Stimulated activated CD8-positive, alpha-beta memory T cell treated with anti-CD3 and anti-CD28 coated beads, Interleukin-12 subunit alpha, Interleukin-12 subunit beta, amount 100 ng/mL, for 24 hours (primary cell): ENCODE results near the gene MET.
"Not testable (repeated sequence)": the region's sequence is repeated elsewhere in the genome, so short reads cannot be mapped to it uniquely, and the experiment has no call there.

ENCODE experiments used
- DNase-seq: peaks from one replicate; pipeline ENCODE4 v3.0.0-alpha.2; 2020; ENCODE audit errors: extremely low read depth

The MET gene

DNA sequence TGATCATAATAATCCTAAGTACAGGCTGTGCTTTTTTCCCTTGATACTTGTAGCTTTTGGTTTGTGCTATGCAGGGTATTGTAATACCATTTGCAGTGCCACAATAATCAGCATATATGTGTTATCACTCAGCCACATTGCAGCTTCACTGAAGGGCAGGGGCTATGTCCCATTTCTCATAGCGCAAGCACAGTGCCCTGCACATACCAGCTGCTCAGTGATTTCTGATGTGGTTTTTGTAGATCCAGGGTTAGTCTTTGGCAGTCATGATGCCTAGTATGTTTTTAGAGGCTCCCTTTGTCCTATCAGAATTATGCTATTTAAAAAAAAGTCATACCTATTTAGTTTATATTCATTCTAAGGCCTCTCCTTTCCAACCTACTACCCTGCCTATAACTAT, 25.8 kb downstream of the MET start:
- no peak for DNase-seq

DNA sequence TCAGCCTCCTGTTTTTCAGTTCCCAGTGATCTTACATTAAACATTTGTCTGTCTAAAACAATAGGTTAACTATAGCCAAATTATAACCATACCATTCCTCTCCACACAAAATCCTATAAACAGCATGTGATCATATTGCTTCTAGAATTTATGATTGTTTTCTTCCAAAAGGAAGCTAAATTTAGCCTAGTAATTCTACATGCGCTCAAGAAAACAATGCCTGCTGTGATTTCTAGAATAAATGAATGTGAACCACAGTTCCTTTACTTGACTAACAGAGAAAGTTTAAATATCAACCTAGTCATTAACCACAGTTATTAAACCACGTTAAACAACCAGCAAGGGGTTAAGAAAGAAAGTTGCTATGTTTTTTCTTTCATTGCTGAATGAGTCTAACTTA, 26.4 kb downstream of the MET start:
- no peak for DNase-seq

DNA sequence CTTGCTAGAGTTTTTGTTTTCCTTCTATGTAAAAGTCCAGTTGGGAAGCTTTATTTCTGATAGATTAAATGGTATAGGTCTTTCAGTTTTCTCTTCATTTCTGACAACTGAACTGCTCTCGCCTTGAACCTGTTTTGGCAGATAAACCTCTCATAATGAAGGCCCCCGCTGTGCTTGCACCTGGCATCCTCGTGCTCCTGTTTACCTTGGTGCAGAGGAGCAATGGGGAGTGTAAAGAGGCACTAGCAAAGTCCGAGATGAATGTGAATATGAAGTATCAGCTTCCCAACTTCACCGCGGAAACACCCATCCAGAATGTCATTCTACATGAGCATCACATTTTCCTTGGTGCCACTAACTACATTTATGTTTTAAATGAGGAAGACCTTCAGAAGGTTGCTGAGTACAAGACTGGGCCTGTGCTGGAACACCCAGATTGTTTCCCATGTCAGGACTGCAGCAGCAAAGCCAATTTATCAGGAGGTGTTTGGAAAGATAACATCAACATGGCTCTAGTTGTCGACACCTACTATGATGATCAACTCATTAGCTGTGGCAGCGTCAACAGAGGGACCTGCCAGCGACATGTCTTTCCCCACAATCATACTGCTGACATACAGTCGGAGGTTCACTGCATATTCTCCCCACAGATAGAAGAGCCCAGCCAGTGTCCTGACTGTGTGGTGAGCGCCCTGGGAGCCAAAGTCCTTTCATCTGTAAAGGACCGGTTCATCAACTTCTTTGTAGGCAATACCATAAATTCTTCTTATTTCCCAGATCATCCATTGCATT, 27.1 kb downstream of the MET start:
- no peak for DNase-seq

DNA sequence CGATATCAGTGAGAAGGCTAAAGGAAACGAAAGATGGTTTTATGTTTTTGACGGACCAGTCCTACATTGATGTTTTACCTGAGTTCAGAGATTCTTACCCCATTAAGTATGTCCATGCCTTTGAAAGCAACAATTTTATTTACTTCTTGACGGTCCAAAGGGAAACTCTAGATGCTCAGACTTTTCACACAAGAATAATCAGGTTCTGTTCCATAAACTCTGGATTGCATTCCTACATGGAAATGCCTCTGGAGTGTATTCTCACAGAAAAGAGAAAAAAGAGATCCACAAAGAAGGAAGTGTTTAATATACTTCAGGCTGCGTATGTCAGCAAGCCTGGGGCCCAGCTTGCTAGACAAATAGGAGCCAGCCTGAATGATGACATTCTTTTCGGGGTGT, 27.7 kb downstream of the MET start:
- DNase-seq, result no peak

DNA sequence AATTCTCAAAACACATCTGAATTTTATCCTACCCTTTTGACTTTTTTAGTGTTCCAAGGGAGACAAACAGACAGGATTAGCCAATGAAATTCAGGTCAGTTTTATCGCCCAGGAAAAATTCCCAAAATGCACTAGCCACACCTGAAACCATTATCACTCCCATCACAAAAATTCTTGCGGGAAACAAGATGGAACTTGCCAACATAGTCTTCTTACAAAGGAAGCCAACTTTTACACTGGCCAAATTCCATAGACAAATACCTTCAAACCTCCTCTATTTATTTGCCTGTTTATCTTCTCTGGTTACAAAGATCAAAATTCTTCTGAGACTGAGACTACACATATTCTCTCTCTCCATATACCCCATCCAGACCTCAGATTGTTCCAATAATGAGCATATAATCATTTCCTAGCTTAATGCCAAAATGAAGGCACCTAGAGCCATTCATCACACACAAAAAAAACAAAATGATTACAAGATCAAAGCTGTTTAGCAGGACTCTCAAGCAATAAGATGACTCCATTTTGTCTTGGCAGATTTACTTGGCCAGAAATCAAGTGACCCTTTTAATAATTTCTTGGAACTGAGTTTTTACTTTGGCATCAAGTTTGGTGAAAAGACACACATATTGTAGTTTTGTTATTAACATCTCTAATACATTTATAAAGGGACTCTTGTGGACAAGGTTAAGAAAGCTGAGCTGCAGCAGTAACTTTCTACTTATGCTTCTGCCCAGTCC, 30.2 kb downstream of the MET start:
- DNase-seq, result no peak

DNA sequence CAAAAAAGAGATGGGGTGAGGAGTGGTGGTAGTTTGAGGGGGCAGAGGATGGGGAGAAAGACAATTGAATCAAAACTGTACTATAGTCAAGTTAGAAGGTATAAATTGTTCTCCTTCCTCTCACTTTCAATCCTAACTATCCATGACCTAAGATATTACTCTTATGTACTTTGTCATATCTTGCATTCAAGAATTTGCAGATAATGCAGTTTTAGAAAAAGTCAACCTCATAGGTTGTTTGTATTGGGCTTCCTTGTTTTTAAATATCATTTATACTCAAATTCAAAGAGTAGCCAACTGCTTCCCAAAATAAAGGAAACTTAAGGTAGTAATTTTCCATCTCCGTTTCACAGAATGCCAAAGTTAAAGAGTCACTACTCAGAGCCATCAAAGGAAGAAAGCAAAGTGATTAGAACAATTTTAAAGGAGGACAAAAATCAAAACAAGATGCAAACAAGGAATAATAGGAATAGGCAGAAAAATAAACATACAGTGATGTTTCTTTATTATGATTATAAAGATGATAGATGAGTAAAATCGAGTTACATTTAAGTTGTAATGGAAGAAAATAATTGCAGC, 32.7 kb downstream of the MET start:
- DNase-seq, result no peak

DNA sequence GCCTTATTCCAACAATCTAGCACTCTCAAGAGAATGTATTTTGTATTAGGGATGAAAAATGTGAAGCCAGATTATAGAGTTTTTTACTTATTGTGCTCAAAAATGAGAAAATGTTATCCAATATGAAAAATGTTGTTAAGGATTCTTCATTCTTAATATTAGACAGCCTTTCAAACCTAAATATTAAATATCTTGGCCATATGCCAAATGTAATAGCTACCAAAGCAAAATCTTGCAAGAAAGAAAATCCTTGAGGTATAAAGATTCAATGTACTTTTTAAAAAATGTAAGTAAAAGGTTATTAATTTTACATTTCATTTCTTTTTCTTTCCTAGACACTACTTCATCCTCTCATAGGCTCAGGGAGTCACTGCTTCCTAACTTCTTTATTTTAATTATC, 33.4 kb downstream of the MET start:
- no peak for DNase-seq

DNA sequence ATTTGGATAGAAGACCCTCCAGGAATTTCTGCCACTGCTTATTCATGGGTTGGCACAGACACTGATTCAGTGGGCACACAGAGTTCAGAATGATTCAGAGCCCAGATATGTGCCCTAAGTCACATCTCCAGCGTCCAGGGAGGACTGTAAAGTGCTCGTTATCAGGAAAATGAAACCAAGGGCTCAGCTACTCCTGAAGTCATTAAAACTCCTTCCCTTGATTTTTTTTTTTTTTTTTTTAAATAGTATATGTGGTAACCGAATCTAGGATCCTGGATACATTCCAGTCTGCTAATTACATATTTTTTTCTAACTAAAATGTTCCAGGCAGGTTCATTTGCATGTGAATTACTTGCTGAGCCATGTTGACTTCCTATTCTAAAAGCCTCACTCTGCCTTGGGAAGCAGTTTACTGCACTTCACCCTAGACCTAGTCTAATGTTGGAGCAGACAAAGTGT, 34.7 kb downstream of the MET start:
- no peak for DNase-seq

DNA sequence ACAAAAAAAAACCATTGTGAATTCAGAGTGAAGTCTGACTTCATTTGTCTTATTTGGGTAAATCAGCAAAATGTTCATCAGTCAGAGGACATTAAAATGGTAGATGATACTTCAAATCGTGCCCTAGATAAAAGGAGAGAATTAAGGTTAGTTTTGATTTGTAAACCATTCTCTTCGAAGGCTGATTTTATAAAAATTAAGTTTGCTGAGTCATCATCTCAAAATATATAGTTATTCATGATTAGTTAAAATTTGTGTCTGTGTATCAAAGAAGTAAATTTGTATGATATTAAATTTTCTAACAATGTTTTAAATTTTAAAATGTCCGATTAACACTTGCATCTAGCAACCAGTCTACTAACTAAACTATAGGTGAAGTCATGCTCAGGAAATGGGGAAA, 35.3 kb downstream of the MET start:
- no peak for DNase-seq

DNA sequence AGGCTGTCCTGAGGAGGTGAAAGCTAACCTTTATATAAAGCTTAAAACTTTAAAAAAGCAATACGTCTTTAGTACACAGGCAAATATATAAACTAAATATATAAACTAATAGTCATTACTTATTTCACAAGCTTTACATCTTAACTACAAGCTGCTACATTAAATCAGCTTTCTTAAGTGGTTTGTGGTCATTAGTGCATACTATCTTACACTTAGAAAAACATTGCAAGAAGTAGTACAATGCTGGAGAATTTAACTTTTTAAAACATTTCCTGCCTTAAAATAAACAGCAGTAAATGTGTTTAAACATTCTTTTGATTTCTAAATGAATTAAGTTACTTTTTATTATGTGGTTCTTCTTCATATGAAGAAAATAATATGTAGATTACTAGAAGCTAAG, 36.3 kb downstream of the MET start:
- DNase-seq, result no peak

DNA sequence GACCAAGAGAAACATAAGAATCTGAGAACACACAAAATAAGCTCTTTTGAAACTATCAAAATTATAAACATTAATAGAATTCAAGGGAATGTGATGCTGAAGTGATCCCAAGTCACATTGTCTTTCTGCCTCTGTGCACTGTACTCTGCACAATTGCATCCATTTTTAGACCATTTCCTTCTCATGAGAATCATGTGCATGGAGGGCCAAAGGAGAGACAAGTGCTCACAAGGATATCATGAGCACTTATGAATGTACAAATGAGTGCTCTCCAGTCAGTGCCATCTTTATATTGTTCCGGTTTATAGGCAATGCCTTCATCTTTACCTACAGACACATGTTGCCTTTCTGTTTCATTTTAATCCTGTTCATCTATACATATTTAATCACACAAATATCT, 36.9 kb downstream of the MET start:
- DNase-seq, result no peak

DNA sequence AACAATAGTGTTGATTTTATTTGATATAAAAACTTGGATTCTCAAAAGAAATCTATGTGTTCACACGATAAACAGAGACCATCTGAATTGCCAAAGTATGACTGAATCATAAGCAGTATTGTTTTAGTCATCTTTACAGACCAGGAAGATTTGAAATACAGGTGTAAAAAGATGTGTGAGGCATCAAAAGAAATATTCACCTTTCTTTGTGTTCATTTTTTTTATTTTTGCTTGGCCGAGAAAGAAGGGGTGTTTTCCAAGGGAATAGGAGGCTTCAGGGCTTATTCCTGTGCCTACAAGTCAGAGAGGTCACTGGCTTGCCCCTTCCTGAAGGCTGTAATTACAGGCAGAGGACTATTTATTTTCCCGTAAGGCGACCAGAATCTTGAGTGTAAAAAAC, 37.3 kb downstream of the MET start:
- DNase-seq, result no peak

DNA sequence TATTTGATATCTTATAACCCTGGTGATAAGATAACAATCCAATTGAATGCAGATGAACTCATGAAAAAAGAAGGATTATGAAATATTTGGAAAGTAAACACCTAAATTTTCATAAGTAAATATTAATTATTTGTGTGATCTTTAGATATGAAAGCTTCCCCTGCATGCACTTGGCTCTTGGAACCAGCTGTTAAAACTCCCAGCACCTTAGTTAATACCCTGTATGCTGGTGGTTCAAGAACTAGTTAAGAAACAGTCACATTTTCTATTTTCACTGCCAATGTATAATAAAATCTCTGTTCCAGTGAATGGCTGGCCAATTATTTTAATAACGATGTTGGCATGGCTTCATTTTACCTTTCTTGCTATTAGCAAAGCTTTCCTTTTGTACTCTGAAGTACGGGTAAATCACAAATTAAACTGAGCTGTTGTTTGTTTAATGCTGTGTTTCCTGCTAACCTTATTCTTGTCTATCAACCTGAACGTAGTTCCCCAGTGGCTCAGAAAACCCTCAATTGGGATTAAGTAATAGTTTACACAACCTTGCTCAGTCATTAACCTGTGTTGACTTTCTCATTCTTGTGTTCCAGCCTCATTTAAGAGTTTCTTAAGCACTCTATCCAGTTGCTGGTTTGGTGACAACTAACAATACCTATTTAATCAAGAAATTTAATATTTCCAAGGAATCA, 38.9 kb downstream of the MET start:
- DNase-seq, result no peak

DNA sequence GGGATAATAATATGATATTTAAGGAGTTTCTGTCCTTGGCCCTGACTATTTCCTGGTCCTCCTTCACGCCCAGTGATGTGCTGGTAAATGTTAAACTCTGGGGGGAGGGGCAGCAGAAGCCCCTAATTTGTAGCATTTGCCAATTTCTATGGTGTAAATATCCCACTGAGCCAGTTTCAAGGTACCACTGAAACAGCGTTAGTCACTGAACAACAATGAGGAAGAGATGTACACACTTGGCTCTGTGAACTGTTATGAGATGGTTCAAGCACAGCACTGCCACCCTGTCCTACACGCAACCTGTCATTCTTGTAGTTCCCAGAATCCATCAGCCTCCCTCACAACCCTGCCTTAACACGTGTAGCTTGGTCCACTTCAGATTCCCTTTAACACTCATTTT, 39.8 kb downstream of the MET start:
- DNase-seq, result no peak

DNA sequence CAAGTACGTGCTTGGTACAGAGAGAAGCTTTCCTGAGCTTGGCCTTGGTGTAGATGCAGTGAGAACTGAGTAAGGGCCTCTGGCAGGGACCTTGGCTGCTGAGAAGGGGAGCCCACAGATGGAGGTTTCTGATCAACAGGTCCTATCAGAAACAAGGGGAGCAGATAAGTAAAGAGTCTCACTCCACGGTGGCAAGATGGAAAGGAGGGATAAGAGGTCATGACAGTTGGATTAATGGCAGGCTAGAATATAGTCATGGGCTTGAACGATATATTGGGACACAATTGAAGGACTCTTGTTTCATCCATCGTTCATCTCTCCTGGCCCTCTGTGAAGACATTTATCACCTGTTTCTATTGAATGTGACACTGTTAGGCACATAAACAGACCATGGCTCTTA, 41.5 kb downstream of the MET start:
- no peak for DNase-seq

DNA sequence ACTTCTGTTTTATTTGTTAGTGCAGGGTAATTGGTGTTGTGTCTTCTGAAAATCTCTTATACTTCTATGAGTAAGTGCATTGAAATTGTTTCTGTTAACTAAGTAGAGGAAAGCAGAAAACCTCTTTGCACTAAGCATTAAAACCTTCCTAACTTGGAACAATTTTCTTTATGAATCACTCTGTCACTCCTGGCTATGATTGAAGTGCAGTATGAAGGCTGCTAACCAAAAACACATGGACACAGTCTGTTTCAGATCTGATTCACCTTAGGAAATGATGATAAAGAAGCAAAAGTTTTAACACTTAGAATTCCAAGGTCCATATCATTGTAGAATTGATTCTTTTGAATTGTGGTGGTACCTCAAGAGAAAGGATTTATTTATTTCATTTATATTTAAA, 41.9 kb downstream of the MET start:
- DNase-seq, result no peak

DNA sequence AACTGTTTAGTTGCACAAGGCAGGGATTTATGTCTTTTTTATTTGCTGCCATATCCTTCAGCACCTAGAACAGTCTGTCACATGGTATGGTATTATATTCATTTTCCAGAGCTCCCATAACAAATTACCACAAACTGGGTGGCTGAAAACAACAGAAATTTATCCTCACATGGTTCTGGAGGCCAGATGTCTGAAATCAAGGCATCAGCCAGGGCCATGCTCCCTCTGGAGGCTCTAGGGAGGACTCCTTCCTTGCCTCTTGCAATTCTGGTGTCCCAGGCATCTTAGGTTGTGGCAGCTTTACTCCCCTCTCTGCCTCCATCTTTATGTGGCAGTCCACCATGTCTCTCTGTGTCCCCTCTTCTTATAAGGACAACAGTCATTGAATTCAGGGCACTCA, 43.1 kb downstream of the MET start:
- DNase-seq, result no peak

DNA sequence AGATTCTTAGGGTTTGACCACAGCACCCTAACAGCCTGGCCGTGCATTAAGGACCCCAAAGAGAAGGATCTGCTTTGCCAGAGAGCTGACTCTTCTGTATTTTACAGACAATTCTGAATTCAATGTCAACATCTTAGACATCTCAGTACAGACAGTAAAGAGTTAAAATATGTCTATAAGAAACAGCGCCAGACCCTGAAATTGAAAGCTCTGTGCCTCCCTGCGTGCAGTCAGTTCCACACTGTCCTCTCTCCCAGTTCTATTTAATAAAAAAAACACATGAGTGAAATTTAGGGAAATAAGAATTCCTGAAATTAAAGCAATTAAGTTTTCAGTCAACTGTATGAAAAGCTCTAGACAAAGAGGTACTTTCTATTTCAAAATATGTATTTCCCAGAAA, 45.1 kb downstream of the MET start:
- DNase-seq, result no peak

DNA sequence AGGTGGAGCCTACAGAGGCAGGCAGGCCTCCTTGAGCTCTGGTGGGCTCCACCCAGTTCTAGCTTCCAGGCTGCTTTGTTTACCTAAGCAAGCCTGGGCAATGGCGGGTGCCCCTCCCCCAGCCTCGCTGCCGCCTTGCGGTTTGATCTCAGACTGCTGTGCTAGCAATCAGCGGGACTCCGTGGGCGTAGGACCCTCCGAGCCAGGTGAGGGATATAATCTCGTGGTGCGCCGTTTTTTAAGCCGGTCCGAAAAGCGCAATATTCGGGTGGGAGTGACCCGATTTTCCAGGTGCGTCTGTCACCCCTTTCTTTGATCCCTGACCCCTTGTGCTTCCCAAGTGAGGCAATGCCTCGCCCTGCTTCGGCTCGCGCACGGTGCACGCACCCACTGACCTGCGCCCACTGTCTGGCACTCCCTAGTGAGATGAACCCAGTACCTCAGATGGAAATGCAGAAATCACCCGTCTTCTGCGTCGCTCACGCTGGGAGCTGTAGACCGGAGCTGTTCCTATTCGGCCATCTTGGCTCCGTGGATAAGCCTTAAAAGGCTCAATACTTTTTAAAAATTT, 52.0 kb downstream of the MET start:
- not testable (repeated sequence) for DNase-seq

DNA sequence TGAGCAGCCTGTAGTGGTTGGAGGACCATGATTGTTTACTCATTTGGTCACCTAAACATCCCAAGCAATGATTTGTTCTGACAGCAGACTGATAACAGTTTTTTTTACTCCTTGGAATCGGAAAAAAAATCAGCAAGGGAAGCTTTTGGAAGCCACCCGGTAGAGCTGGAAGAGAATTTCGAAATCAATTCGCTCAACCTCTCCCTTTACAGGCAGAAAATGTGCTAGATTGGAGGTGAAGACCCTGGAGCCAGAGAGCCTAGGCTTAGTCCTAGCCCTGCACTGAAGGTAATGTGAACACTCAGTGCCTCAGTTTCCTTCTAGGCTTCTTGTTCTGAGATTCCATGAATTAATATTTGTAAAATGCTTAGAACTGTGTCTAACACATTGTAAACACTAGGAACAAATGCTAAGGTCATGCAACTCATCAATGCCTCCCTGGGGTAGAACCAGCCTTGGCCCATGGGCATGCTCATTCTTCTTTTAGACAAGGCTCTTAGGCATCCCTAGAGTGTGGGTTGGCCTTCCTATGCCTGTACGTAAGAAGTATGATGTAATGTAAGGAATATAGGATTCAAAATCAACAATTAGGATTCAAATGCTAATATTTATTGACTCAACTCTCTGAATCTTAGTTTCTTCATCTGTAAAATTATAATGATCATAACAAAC, 52.7 kb downstream of the MET start:
- no peak for DNase-seq

DNA sequence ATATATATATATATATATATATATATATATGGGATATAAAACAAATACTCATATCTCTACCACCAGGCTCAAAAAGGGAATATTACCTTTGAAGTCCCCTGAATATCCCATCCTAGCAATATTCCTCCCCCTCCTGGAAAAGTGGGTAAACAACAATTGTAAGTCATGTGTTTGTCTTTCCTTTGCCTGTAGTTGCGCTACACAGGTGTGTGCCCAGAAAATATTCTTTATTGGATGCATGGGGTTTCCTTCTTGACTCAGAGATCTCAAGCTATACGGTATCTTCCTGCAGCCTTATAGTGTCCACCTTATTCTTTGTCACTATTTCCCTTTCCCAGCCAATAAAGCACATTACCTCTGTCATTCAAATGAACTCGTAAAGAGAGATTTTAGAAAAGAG, 54.2 kb downstream of the MET start:
- DNase-seq, result no peak
